HG02852 (cell line): ENCODE results near the gene XYLT1.

Source experiments
- ATAC-seq: cut with Tn5 transposase; IDR thresholded peaks from one replicate; pipeline ENCODE4 v1.9.1; 2021; ENCODE audit warnings: mild to moderate bottlenecking, moderate library complexity; ENCODE audit not compliant: unreplicated experiment

The XYLT1 gene

GRCh38 chr16:17237350-17237944, 233.3 kb downstream of the XYLT1 start:
- ATAC-seq = no peak

- ATAC-seq = no peak
These were observed 235.5 kb downstream of the XYLT1 start for GRCh38 chr16:17235147-17235815.

GRCh38 chr16:17233318-17234002, 237.3 kb downstream of the XYLT1 start:
- ATAC-seq = no peak

- ATAC-seq = no peak
These were observed 238.3 kb downstream of the XYLT1 start for GRCh38 chr16:17232487-17232886.

GRCh38 chr16:17231972-17232371, 238.8 kb downstream of the XYLT1 start:
- no peak for ATAC-seq

- ATAC-seq = no peak
These were observed 239.7 kb downstream of the XYLT1 start for GRCh38 chr16:17230932-17231581.

GRCh38 chr16:17229766-17230165, 241.0 kb downstream of the XYLT1 start:
- no peak for ATAC-seq

GRCh38 chr16:17229131-17229530, 241.6 kb downstream of the XYLT1 start:
- no peak for ATAC-seq

- no peak for ATAC-seq
These were observed 242.1 kb downstream of the XYLT1 start for GRCh38 chr16:17228708-17229055.

GRCh38 chr16:17228048-17228707, 242.6 kb downstream of the XYLT1 start:
- no peak for ATAC-seq

- ATAC-seq = no peak
These were observed 243.5 kb downstream of the XYLT1 start for GRCh38 chr16:17227278-17227677.

- ATAC-seq = no peak
These were observed 245.2 kb downstream of the XYLT1 start for GRCh38 chr16:17225541-17225940.

- ATAC-seq = no peak
These were observed 245.9 kb downstream of the XYLT1 start for GRCh38 chr16:17224879-17225281.

GRCh38 chr16:17224350-17224749, 246.4 kb downstream of the XYLT1 start:
- no peak for ATAC-seq

GRCh38 chr16:17223576-17223975, 247.2 kb downstream of the XYLT1 start:
- no peak for ATAC-seq

GRCh38 chr16:17222871-17223401, 247.8 kb downstream of the XYLT1 start:
- no peak for ATAC-seq

- ATAC-seq = no peak
These were observed 250.8 kb downstream of the XYLT1 start for GRCh38 chr16:17219991-17220390.

- no peak for ATAC-seq
These were observed 254.8 kb downstream of the XYLT1 start for GRCh38 chr16:17215936-17216335.

GRCh38 chr16:17215306-17215705, 255.5 kb downstream of the XYLT1 start:
- no peak for ATAC-seq

GRCh38 chr16:17213974-17214373, 256.8 kb downstream of the XYLT1 start:
- no peak for ATAC-seq

- ATAC-seq = no peak
These were observed 257.7 kb downstream of the XYLT1 start for GRCh38 chr16:17213025-17213424.
